BE2C (cell line): ENCODE measurements around the gene SCG5.

ENCODE experiments used
- DNase-seq: peaks from one replicate; pipeline ENCODE4 v3.0.0-alpha.2; 2020
- H3K27me3 ChIP-seq: fragments of 250-450 bp; sonication (Bioruptor Pico); 2 replicates; pipeline ENCODE4 v1.5.1; 2020; ENCODE audit warnings: mild to moderate bottlenecking
- H3K36me3 ChIP-seq: fragments of 250-450 bp; sonication (Bioruptor Pico); 2 replicates; pipeline ENCODE4 v1.5.1; 2020; ENCODE audit warnings: mild to moderate bottlenecking
- H3K4me1 ChIP-seq: fragments of 250-450 bp; sonication (Bioruptor Pico); 2 replicates; pipeline ENCODE4 v1.5.1; 2020
- H3K4me3 ChIP-seq: 2 replicates; pipeline ENCODE4 v1.5.1; 2011; ENCODE audit warnings: low read depth, low read length
- H3K9me3 ChIP-seq: fragments of 250-450 bp; sonication (Bioruptor Pico); 2 replicates; pipeline ENCODE4 v1.5.1; 2020
- CTCF ChIP-seq: IDR thresholded peaks from 2 replicates; pipeline ENCODE4 v1.5.1; 2012; ENCODE audit warnings: mild to moderate bottlenecking, low read depth, low read length

Gene SCG5

GRCh38 chr15:32729700-32730395, 88.3 kb downstream of the SCG5 start:
- peaks cover 13% of the 10 kb centered on the region for H3K4me1 ChIP-seq

GRCh38 chr15:32730677-32731654, 89.5 kb downstream of the SCG5 start:
- TF ChIP-seq CTCF: no peak
- Histone ChIP-seq H3K36me3 (no peaks in the 10 kb centered on the region), H3K4me1 (peaks cover 13% of the 10 kb centered on the region), H3K4me3 (no peak overlapping the region), H3K9me3 (no peaks in the 10 kb centered on the region), H3K27me3 (no peaks in the 10 kb centered on the region)
- DNase-seq: peak; percentile 91

More at GRCh38 chr15:32729700-32730395, 88.3 kb downstream of the SCG5 start:
- Histone ChIP-seq H3K9me3 (no peaks in the 10 kb centered on the region), H3K4me3 (no peak overlapping the region), H3K36me3 (no peaks in the 10 kb centered on the region), H3K27me3 (no peaks in the 10 kb centered on the region)
- DNase-seq: no peak
- TF ChIP-seq CTCF: no peak

GRCh38 chr15:32732574-32733157, 91.2 kb downstream of the SCG5 start:
- Histone ChIP-seq H3K36me3 (no peaks in the 10 kb centered on the region), H3K4me1 (peaks cover 13% of the 10 kb centered on the region), H3K9me3 (no peaks in the 10 kb centered on the region), H3K4me3 (no peak overlapping the region), H3K27me3 (no peaks in the 10 kb centered on the region)
- DNase-seq: no peak
- no peak for TF ChIP-seq CTCF

GRCh38 chr15:32733281-32733680, 91.8 kb downstream of the SCG5 start:
- no peaks in the 10 kb centered on the region; the same call in 1 of the 2 replicates for H3K27me3 ChIP-seq
- no peak overlapping the region for H3K4me3 ChIP-seq
- no peak for DNase-seq
- H3K4me1 ChIP-seq: peaks cover 13% of the 10 kb centered on the region
- no peaks in the 10 kb centered on the region for H3K9me3 ChIP-seq
- no peaks in the 10 kb centered on the region for H3K36me3 ChIP-seq
- TF ChIP-seq CTCF: no peak

- DNase-seq: no peak
Measured at GRCh38 chr15:32735989-32736700, 94.6 kb downstream of the SCG5 start.

More at GRCh38 chr15:32735989-32736700, 94.6 kb downstream of the SCG5 start:
- no peak for TF ChIP-seq CTCF
- H3K27me3 ChIP-seq: no peaks in the 10 kb centered on the region; the same call in 1 of the 2 replicates
- peaks cover under 1% of the 10 kb centered on the region; the same call in 1 of the 2 replicates for H3K4me1 ChIP-seq
- H3K36me3 ChIP-seq: no peaks in the 10 kb centered on the region
- no peak overlapping the region for H3K4me3 ChIP-seq
- no peaks in the 10 kb centered on the region for H3K9me3 ChIP-seq
